RWPE1 (cell line): Measurements from ENCODE around the gene OR4C5.
"Not testable (repeated sequence)": the region's sequence is repeated elsewhere in the genome, so short reads cannot be mapped to it uniquely, and the experiment has no call there.

ENCODE experiments used
- CTCF ChIA-PET: fragments of 350-600 bp; sonication (Branson Sonifier 250); formaldehyde crosslinking; extraction: SDS; loops from one replicate; lab custom pipeline; 2021; lab: Yijun Ruan, JAX
- POLR2A ChIA-PET: fragments of 400-600 bp; formaldehyde crosslinking; extraction: SDS; loops from one replicate; lab custom pipeline; 2020; ENCODE audit warnings: antibody characterized with exemption; ENCODE audit not compliant: low non-redundant PET; lab: Yijun Ruan, JAX
- DNase-seq: peaks from one replicate; pipeline ENCODE4 v3.0.0; 2012; ENCODE audit warnings: low spot score
- H3K27ac ChIP-seq: fragments of 450-650 bp; 2 replicates; pipeline ENCODE4 v1.5.1; 2017
- CTCF ChIP-seq: fragments of 450-650 bp; conservative IDR thresholded peaks from 2 replicates; pipeline ENCODE4 v1.5.1; 2017; ENCODE audit warnings: low read depth, mild to moderate bottlenecking

The OR4C5 gene

GRCh38 chr11:48366365-48366764 lies at the start of gene OR4C5:
OR4C5 (minus strand) TSS chr11:48366465; CDS start chr11:48366465, 0 bp downstream.
- POLR2A ChIA-PET: no interaction called here
- CTCF ChIA-PET: no interaction called here

GRCh38 chr11:48384670-48385069 lies 18.4 kb upstream of the OR4C5 start:
- TF ChIP-seq CTCF: no peak
- DNase-seq: no peak
- H3K27ac ChIP-seq: no peak overlapping the region
- POLR2A ChIA-PET: no interaction called here
- CTCF ChIA-PET: interaction anchor here (0.6 kb wide), 2 partner anchors 12 to 947 kb away, joined by 3 read pairs; no protein-coding TSS in a partner anchor

More at GRCh38 chr11:48366365-48366764, at the start of gene OR4C5:
- DNase-seq: no peak
- no peak for TF ChIP-seq CTCF
- H3K27ac ChIP-seq: no peak within 1 kb of the TSS

- H3K27ac ChIP-seq, DNase-seq, POLR2A ChIA-PET: not testable (repeated sequence)
- CTCF ChIA-PET: interaction anchor here (0.6 kb wide), 1 partner anchor 948 kb away, joined by 3 read pairs; no protein-coding TSS in a partner anchor
Observed at GRCh38 chr11:48384151-48384550, 17.9 kb upstream of the OR4C5 start.

GRCh38 chr11:48361289-48361688 lies 5.0 kb downstream of the OR4C5 start:
- DNase-seq, CTCF ChIA-PET, H3K27ac ChIP-seq, POLR2A ChIA-PET: not testable (repeated sequence)

- H3K27ac ChIP-seq: no peak overlapping the region
- DNase-seq: no peak
- POLR2A ChIA-PET: no interaction called here
- no peak for TF ChIP-seq CTCF
- CTCF ChIA-PET: no interaction called here
Observed at GRCh38 chr11:48354677-48355076, 11.6 kb downstream of the OR4C5 start.

GRCh38 chr11:48354013-48354412 lies 12.3 kb downstream of the OR4C5 start:
- CTCF ChIA-PET: no interaction called here
- TF ChIP-seq CTCF: no peak
- no peak for DNase-seq
- POLR2A ChIA-PET: no interaction called here
- H3K27ac ChIP-seq: no peak overlapping the region

- H3K27ac ChIP-seq, CTCF ChIA-PET, POLR2A ChIA-PET, DNase-seq: not testable (repeated sequence)
Observed at GRCh38 chr11:48346286-48346685, 20.0 kb downstream of the OR4C5 start.

GRCh38 chr11:48342505-48342904 lies 23.8 kb downstream of the OR4C5 start:
- CTCF ChIA-PET, DNase-seq, POLR2A ChIA-PET, H3K27ac ChIP-seq: not testable (repeated sequence)

- POLR2A ChIA-PET: no interaction called here
Observed at GRCh38 chr11:48341466-48341865, 24.8 kb downstream of the OR4C5 start.

GRCh38 chr11:48324620-48325019 lies 41.6 kb downstream of the OR4C5 start, which contains the start of gene OR4C3:
OR4C3 (plus strand) TSS chr11:48324920; CDS start chr11:48325022, 102 bp downstream.
- POLR2A ChIA-PET, CTCF ChIA-PET, H3K27ac ChIP-seq, DNase-seq: not testable (repeated sequence)

More at GRCh38 chr11:48341466-48341865, 24.8 kb downstream of the OR4C5 start:
- CTCF ChIA-PET: no interaction called here
- no peak for TF ChIP-seq CTCF
- DNase-seq: no peak
- no peak overlapping the region for H3K27ac ChIP-seq

GRCh38 chr11:48319813-48320212 lies 46.5 kb downstream of the OR4C5 start:
- H3K27ac ChIP-seq, POLR2A ChIA-PET, CTCF ChIA-PET, DNase-seq: not testable (repeated sequence)
